ENCODE measurements around the gene KLHL6. TPM values are rescaled to one million over a fixed set of nuclear protein-coding genes. Genes with fewer than 3 reads are reported as not detected.

The KLHL6 gene
- total and polyA plus RNA-seq, 7 donors: under 0.01 to 10.3 (median 1.1) TPM

DNA sequence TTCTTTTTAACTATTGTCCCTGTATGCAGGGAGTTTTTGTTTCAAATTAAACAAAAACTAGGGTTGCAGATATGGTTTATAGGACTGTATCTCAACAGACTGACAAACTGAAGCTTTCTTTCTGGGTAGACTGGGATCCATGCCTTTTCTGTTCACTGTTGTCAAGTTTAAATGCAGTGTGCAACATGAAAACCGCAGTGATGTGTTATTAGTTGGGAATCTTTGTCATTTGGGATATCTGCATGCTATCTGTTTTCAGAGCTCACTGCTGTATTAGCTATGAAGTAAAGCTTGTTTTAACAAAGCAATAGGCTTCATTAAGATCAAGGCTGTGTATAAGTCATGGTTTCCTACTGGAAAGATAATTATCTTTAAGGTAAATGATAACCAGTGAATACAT, 105.7 kb downstream of the KLHL6 start:
- 88 to 94% methylated on average over 1 of the region's 1 CpG for WGBS, 2 donors
- Histone ChIP-seq H3K4me3 (peak overlapping the region in 2 of 4 donors; percentile 7 to 9), H3K27me3 (no peaks in the 10 kb centered on the region), H3K9me3 (no peaks in the 10 kb centered on the region), H3K27ac (peak overlapping the region in 2 of 4 donors; percentile 12 to 84), H3K36me3 (peaks cover 0 to 30% (median 2%) of the 10 kb centered on the region in 4 donors), H3K4me1 (peaks cover 0 to 22% (median 10%) of the 10 kb centered on the region in 4 donors)
- no peak for DNase-seq
- intact Hi-C loops (cut with DNase I): no loop called here
- TF ChIP-seq POLR2A (IDR thresholded peaks at IDR 0.05): no peak

DNA sequence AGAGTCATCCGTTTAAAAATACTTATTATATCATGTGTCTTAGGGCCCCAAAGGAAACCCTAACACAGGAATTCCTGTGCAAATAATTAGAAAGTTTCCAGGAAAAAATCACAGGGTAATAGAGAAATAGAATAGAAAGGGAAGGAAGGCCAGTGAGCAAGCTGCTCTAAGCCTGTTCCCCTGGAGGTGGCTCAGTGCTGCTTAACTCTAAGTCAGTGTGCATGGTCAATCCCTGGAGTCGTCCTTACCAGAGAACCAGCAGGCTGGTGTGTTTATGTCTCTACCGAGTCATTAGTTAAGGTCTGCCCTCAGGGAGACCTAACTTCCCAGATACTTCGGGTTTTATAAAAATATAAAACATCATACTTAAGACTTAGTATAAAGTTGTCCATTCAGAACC, 106.1 kb downstream of the KLHL6 start:
- Histone ChIP-seq H3K27me3 (no peaks in the 10 kb centered on the region), H3K9me3 (no peaks in the 10 kb centered on the region), H3K27ac (peak overlapping the region in 2 of 4 donors; percentile 12 to 84), H3K4me3 (peak overlapping the region in 2 of 4 donors; percentile 7 to 9), H3K36me3 (peaks cover 0 to 26% (median 2%) of the 10 kb centered on the region in 4 donors), H3K4me1 (peaks cover 0 to 22% (median 10%) of the 10 kb centered on the region in 4 donors)
- intact Hi-C loops (cut with DNase I): no loop called here
- 46 to 50% methylated on average over 4 of the region's 4 CpGs for WGBS, 2 donors
- peak in 1 of 4 donors; percentile 6 for TF ChIP-seq POLR2AphosphoS5 (IDR thresholded peaks at IDR 0.05)
- TF ChIP-seq EP300 (IDR thresholded peaks at IDR 0.05): no peak
- TF ChIP-seq, protein P1, sequence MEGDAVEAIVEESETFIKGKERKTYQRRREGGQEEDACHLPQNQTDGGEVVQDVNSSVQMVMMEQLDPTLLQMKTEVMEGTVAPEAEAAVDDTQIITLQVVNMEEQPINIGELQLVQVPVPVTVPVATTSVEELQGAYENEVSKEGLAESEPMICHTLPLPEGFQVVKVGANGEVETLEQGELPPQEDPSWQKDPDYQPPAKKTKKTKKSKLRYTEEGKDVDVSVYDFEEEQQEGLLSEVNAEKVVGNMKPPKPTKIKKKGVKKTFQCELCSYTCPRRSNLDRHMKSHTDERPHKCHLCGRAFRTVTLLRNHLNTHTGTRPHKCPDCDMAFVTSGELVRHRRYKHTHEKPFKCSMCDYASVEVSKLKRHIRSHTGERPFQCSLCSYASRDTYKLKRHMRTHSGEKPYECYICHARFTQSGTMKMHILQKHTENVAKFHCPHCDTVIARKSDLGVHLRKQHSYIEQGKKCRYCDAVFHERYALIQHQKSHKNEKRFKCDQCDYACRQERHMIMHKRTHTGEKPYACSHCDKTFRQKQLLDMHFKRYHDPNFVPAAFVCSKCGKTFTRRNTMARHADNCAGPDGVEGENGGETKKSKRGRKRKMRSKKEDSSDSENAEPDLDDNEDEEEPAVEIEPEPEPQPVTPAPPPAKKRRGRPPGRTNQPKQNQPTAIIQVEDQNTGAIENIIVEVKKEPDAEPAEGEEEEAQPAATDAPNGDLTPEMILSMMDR (IDR thresholded peaks at IDR 0.05): no peak
- DNase-seq: no peak

DNA sequence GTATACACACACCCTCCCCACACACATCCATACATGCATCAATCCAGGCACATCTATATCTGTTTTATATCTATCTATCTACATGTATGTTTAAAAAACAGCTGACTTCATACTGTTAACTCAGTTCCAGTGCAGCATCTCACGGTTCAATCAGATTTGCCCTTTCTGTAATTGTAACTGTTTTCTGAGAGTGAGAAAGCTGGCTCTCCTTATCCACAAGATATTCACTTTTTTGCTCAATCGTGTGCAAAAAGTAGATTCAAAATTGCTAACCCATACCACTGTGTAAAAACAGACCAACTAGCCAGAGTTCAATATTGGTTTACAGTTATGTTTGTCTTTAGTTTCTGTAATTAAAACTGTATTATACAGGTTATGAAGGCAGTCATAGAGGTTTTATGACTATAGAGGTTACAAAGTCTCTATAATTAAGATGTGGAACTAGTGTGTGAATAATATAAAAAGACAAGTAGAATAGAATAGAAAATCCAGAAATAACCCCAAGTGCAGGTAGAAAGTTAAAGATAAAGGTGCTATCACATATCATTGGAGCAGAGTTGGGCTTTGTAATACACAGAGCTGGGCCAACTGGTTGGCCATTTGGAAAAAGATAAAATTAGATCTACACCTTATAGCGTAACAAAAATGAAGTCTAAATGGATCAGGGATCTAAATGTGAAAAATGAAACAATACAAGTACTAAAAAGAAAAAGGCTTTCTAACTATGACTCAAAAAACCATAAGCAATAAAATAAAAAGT, 107.0 kb downstream of the KLHL6 start:
- peak overlapping the region; percentile 61 to 82 (median 68) for H3K4me3 ChIP-seq
- intact Hi-C loops (cut with DNase I): no loop called here
- DNase-seq: no peak
- TF ChIP-seq EP300 (IDR thresholded peaks at IDR 0.05) (no peak), POLR2AphosphoS5 (IDR thresholded peaks at IDR 0.05) (no peak), POLR2A (IDR thresholded peaks at IDR 0.05) (no peak)
- TF ChIP-seq, protein P1 (IDR thresholded peaks at IDR 0.05): no peak
- 38 to 60% methylated on average over 3 of the region's 3 CpGs for WGBS, 2 donors
- H3K36me3 ChIP-seq: peaks cover 0 to 19% (median 2%) of the 10 kb centered on the region in 4 donors
- peaks cover 0 to 3% (median under 1%) of the 10 kb centered on the region in 4 donors for H3K9me3 ChIP-seq
- peak overlapping the region in 3 of 4 donors; percentile 75 to 84 (median 76) for H3K27ac ChIP-seq
- no peaks in the 10 kb centered on the region for H3K27me3 ChIP-seq
- H3K4me1 ChIP-seq: peaks cover 0 to 22% (median 10%) of the 10 kb centered on the region in 4 donors

DNA sequence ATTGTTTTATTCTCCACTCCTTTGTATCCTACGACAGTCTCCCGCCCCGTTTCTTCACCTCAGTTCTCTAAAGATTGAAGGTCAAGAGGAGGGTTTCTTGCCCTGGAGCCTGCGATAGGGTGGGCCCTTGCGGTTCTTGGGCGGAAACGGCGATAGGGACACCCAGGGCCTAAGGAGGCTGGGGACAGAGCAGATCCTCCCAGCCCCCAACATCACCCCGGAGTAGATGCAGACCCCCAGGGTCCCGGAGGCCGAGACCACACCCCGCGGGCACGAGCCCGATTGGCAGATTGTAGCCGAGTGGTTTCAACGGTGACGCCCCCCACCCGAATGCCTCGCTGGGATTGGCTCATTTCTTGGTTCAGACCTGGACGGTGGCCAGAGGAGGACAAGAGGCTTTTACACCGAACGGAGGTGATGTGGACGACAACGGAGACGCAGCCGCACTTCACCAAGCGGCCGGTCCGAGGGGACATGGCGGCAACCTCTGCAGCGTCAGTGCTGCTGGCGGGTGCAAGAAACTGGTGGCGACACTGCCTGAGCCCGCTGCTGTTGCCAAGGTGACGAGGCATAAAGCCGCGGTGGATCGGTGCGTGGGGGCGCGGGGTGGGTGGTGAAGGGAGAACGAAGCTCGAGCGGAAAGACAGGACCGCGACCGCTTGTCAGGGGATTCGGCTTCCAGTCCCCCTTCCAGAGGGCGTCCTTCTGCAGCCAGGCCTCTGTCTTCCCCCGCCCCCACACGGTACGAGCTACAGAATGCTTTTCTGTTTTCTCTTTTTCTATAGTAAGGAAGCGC, 108.1 kb downstream of the KLHL6 start:
- DNase-seq: peak; percentile 92
- peak overlapping the region; percentile 61 to 82 (median 68) for H3K4me3 ChIP-seq
- peaks cover 0 to 5% (median 3%) of the 10 kb centered on the region in 4 donors for H3K9me3 ChIP-seq
- peaks cover 0 to 7% (median under 1%) of the 10 kb centered on the region in 4 donors for H3K36me3 ChIP-seq
- no peaks in the 10 kb centered on the region for H3K27me3 ChIP-seq
- peaks cover 0 to 22% (median 10%) of the 10 kb centered on the region in 4 donors for H3K4me1 ChIP-seq
- intact Hi-C loops (cut with DNase I): no loop called here
- peak in 1 of 2 donors; percentile 25 for TF ChIP-seq POLR2A (IDR thresholded peaks at IDR 0.05)
- TF ChIP-seq POLR2AphosphoS5 (IDR thresholded peaks at IDR 0.05): peak; percentile 35 to 75 (median 70)
- TF ChIP-seq, protein P1 (IDR thresholded peaks at IDR 0.05): no peak
- WGBS, 2 donors: 0% methylated on average over 54 of the region's 54 CpGs
- peak overlapping the region; percentile 75 to 84 (median 78) for H3K27ac ChIP-seq

DNA sequence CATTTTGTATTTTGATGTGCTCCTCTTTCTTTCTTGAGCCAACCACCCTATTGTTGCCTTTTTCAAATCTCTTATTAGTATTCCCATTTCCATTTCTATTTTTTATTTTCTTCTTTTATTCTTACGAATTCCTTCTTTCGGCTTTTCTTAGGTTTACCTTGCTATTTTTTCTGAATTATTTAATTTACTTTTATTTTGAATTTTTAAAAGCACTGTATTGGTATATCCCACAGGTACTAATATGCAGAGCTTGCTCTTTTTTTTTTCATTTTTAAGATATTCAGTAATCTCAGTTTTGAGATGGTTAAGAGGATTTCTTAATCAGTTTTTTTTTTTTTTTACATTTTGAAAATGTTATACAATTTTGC, 108.7 kb downstream of the KLHL6 start:
- H3K4me1 ChIP-seq: peaks cover 0 to 22% (median 10%) of the 10 kb centered on the region in 4 donors
- peak overlapping the region; percentile 75 to 84 (median 78) for H3K27ac ChIP-seq
- peak overlapping the region; percentile 61 to 82 (median 68) for H3K4me3 ChIP-seq
- H3K36me3 ChIP-seq: peaks cover 0 to 1% (median 0%) of the 10 kb centered on the region in 4 donors
- intact Hi-C loops (cut with DNase I): no loop called here
- TF ChIP-seq POLR2A (IDR thresholded peaks at IDR 0.05) (no peak), POLR2AphosphoS5 (IDR thresholded peaks at IDR 0.05) (no peak), EP300 (IDR thresholded peaks at IDR 0.05) (no peak)
- TF ChIP-seq, protein P1 (IDR thresholded peaks at IDR 0.05): no peak
- whole genome bisulfite sequencing, 2 donors: 97 to 98% methylated on average over 2 of the region's 2 CpGs
- H3K27me3 ChIP-seq: no peaks in the 10 kb centered on the region
- no peak for DNase-seq
- H3K9me3 ChIP-seq: peaks cover 0 to 5% (median 3%) of the 10 kb centered on the region in 4 donors

Measured in sigmoid colon (tissue), 7 donors.